ENCODE results near the gene MC1R. TPM values are rescaled to one million over a fixed set of nuclear protein-coding genes. Genes with fewer than 3 reads are reported as not detected.

Gene MC1R
- total RNA-seq, 1 experiment from 2014 or later = 12.2 TPM

DNA sequence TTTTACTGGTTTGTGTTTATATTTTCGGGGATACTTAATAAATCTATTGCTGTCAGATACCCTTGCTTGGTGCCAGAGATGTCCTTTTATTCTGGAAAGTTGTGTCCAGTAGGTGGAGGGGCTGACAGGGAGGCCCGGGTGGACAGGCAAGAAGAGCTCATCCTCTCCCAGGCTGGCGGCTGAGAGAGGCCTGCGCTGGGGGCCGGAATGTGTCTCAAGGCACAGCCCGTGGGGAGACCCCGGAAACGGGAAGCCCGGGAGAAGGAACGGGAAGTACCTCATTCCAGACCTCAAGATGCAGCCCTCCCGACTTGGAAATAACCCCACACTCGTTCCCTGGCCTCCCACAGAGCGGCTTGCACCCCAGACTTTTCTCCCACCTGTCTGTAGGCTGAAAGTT lies 17.4 kb downstream of the MC1R start:
- H3K79me2 ChIP-seq (ENCODE audit: insufficient read depth, low read length) = peaks cover 14% of the 10 kb centered on the region; the same call in 1 of the 2 replicates
- no peak for ATAC-seq
- H2AFZ ChIP-seq (ENCODE audit: low read depth, low read length, poor library complexity, severe bottlenecking) = no peak overlapping the region
- H3K9me2 ChIP-seq (ENCODE audit: insufficient read depth) = no peaks in the 10 kb centered on the region
- TF ChIP-seq POLR2AphosphoS5 (IDR thresholded peaks at IDR 0.05; ENCODE audit: low read depth, low read length) (no peak), CEBPB (IDR thresholded peaks at IDR 0.05; ENCODE audit: low read depth) (no peak), RAD21 (IDR thresholded peaks at IDR 0.05; ENCODE audit: low read depth) (no peak), CBX3 (IDR thresholded peaks at IDR 0.05; ENCODE audit: low read depth) (no peak), TCF7L2 (IDR thresholded peaks at IDR 0.05; ENCODE audit: borderline replicate concordance, extremely low read depth, insufficient read depth, insufficient read length) (no peak), SRF (IDR thresholded peaks at IDR 0.05; ENCODE audit: low read depth) (no peak), POLR2A (IDR thresholded peaks at IDR 0.05; ENCODE audit: borderline replicate concordance, extremely low read depth, insufficient read depth, insufficient read length) (no peak), SP1 (IDR thresholded peaks at IDR 0.05; ENCODE audit: low read depth) (no peak), EGR1 (IDR thresholded peaks at IDR 0.05; ENCODE audit: low read depth) (no peak)
- TF ChIP-seq, protein P1, sequence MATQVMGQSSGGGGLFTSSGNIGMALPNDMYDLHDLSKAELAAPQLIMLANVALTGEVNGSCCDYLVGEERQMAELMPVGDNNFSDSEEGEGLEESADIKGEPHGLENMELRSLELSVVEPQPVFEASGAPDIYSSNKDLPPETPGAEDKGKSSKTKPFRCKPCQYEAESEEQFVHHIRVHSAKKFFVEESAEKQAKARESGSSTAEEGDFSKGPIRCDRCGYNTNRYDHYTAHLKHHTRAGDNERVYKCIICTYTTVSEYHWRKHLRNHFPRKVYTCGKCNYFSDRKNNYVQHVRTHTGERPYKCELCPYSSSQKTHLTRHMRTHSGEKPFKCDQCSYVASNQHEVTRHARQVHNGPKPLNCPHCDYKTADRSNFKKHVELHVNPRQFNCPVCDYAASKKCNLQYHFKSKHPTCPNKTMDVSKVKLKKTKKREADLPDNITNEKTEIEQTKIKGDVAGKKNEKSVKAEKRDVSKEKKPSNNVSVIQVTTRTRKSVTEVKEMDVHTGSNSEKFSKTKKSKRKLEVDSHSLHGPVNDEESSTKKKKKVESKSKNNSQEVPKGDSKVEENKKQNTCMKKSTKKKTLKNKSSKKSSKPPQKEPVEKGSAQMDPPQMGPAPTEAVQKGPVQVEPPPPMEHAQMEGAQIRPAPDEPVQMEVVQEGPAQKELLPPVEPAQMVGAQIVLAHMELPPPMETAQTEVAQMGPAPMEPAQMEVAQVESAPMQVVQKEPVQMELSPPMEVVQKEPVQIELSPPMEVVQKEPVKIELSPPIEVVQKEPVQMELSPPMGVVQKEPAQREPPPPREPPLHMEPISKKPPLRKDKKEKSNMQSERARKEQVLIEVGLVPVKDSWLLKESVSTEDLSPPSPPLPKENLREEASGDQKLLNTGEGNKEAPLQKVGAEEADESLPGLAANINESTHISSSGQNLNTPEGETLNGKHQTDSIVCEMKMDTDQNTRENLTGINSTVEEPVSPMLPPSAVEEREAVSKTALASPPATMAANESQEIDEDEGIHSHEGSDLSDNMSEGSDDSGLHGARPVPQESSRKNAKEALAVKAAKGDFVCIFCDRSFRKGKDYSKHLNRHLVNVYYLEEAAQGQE (IDR thresholded peaks at IDR 0.05; ENCODE audit: low read depth) = no peak
- TF ChIP-seq, protein P2, sequence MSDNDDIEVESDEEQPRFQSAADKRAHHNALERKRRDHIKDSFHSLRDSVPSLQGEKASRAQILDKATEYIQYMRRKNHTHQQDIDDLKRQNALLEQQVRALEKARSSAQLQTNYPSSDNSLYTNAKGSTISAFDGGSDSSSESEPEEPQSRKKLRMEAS (IDR thresholded peaks at IDR 0.05) = no peak
- ChIA-PET CTCF (no interaction called here), POLR2A (interaction anchor here (4.4 kb wide), 1 partner anchor 13 kb away, joined by 20 read pairs; the partner anchor contains the start of gene TUBB3), RAD21 (ENCODE audit: low non-redundant PET in 1 of 2, low total read pairs in 2 of 2, uncharacterized antibody in 2 of 2, unreplicated experiment in 2 of 2) (no interaction called here)
- no peak for DNase-seq (ENCODE audit: low read depth, low spot score)
- BruUV-seq (replicated peaks) = no TSS peak
- no peak overlapping the region for H3K4me3 ChIP-seq (replicated peaks in 1 of 2; ENCODE audit: low read depth in 1 of 2, low read length in 2 of 2)
- H3K27me3 ChIP-seq (ENCODE audit: insufficient read depth, low read length) = no peaks in the 10 kb centered on the region
- H3K4me1 ChIP-seq (ENCODE audit: control insufficient read depth in 1 of 2, insufficient read depth in 2 of 2, low read length in 2 of 2) = peaks cover 0 to 7% of the 10 kb centered on the region in 2 experiments; a peak in 1 of 4 replicates
- H4K20me1 ChIP-seq (ENCODE audit: insufficient read depth) = no peaks in the 10 kb centered on the region
- intact Hi-C loops (cut with micrococcal nuclease) = no loop called here
- no peak overlapping the region for H3K4me2 ChIP-seq (ENCODE audit: low read length)
- H3K27ac ChIP-seq (ENCODE audit: low read depth, low read length) = no peak overlapping the region; the same call in 1 of the 2 replicates
- peaks cover 40 to 44% of the 10 kb centered on the region in 2 experiments for H3K36me3 ChIP-seq (ENCODE audit: control insufficient read depth in 1 of 2, insufficient read depth in 2 of 2, low read length in 2 of 2)
- no peak overlapping the region for H3K9ac ChIP-seq (ENCODE audit: low read length)
- peaks cover 0 to 5% of the 10 kb centered on the region in 2 experiments; a peak in 1 of 4 replicates for H3K9me3 ChIP-seq (ENCODE audit: control insufficient read depth in 1 of 2, insufficient read depth in 1 of 2, low read depth in 1 of 2, low read length in 2 of 2)
